IPS-15b (cell line): ENCODE data around the gene SNAPC3.
"Not testable (repeated sequence)": the region's sequence is repeated elsewhere in the genome, so short reads cannot be mapped to it uniquely, and the experiment has no call there.

ENCODE experiments used
- H3K27me3 ChIP-seq: one replicate; pipeline ENCODE4 v1.6.1; 2013; ENCODE audit warnings: low read length; ENCODE audit not compliant: control insufficient read depth, insufficient read depth
- H3K36me3 ChIP-seq: one replicate; pipeline ENCODE4 v1.6.1; 2013; ENCODE audit warnings: low read length; ENCODE audit not compliant: control insufficient read depth, insufficient read depth
- H3K4me1 ChIP-seq: one replicate; pipeline ENCODE4 v1.6.1; 2013; ENCODE audit warnings: mild to moderate bottlenecking, low read length; ENCODE audit not compliant: control insufficient read depth, insufficient read depth
- H3K4me3 ChIP-seq: one replicate; pipeline ENCODE4 v1.5.1; 2013; ENCODE audit warnings: low read depth, low read length
- H3K9ac ChIP-seq: one replicate; pipeline ENCODE4 v1.6.1; 2013; ENCODE audit warnings: low read depth, mild to moderate bottlenecking, low read length
- H3K9me3 ChIP-seq: one replicate; pipeline ENCODE4 v1.6.1; 2013; ENCODE audit warnings: mild to moderate bottlenecking, low read length; ENCODE audit not compliant: control insufficient read depth, insufficient read depth

SNAPC3 gene

GRCh38 chr9:15426019-15426418 is 3.3 kb downstream of the SNAPC3 start:
- peaks cover 9% of the 10 kb centered on the region for H3K36me3 ChIP-seq
- no peaks in the 10 kb centered on the region for H3K27me3 ChIP-seq
- no peak overlapping the region for H3K4me3 ChIP-seq
- H3K9me3 ChIP-seq = no peaks in the 10 kb centered on the region
- H3K9ac ChIP-seq = no peak overlapping the region
- H3K4me1 ChIP-seq = no peaks in the 10 kb centered on the region

- H3K4me1 ChIP-seq, H3K9ac ChIP-seq, H3K36me3 ChIP-seq, H3K9me3 ChIP-seq, H3K27me3 ChIP-seq, H3K4me3 ChIP-seq: not testable (repeated sequence)
These were observed 5.0 kb downstream of the SNAPC3 start for GRCh38 chr9:15427702-15428101.

- Histone ChIP-seq H3K9me3 (no peaks in the 10 kb centered on the region), H3K4me3 (no peak overlapping the region), H3K9ac (no peak overlapping the region), H3K36me3 (peaks cover 3% of the 10 kb centered on the region), H3K4me1 (no peaks in the 10 kb centered on the region), H3K27me3 (no peaks in the 10 kb centered on the region)
These were observed 8.5 kb downstream of the SNAPC3 start for GRCh38 chr9:15430920-15431844.

DNA sequence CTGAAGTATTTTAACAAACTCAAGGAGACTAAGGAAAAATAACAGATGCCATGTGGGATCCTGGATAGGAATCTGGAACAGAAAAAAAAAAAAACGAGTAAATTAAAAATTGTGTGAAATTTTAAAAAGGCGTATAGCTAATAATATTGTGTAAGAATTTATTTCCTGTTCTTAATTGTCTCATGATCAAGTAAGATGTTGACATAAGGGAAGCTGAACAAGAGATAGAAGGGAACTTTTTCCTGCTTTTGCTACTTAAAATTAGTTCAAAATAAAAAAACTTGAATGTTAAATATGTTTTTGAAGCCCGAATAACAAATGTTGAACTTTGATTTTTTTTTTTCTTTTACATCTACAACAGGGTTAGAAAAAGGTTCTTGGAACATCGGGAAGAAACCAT is 10.5 kb downstream of the SNAPC3 start:
- H3K9ac ChIP-seq = no peak overlapping the region
- no peaks in the 10 kb centered on the region for H3K4me1 ChIP-seq
- no peaks in the 10 kb centered on the region for H3K9me3 ChIP-seq
- H3K36me3 ChIP-seq = peaks cover 3% of the 10 kb centered on the region
- no peak overlapping the region for H3K4me3 ChIP-seq
- H3K27me3 ChIP-seq = no peaks in the 10 kb centered on the region

GRCh38 chr9:15433661-15434060 is 11.0 kb downstream of the SNAPC3 start:
- Histone ChIP-seq H3K36me3 (peaks cover 3% of the 10 kb centered on the region), H3K4me3 (no peak overlapping the region), H3K4me1 (no peaks in the 10 kb centered on the region), H3K27me3 (no peaks in the 10 kb centered on the region), H3K9me3 (no peaks in the 10 kb centered on the region), H3K9ac (no peak overlapping the region)

DNA sequence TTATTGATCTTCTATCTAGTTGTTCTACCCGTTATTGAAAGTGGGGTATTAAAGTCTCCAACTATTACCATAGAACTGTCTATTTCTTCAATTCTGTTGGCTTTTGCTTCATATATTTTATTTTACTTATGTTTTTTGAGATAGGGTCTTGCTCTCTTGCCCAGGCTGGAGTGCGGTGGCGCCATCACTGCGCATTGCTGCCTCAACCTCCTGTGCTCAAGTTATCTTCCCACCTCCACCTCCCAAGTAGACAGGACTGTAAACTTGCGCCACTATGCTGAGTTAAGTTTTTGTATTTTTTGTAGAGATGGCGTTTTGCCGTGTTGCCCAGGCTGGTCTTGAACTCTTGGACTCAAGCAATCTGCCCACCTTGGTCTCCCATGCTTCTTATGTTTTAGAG is 16.2 kb downstream of the SNAPC3 start:
- Histone ChIP-seq H3K27me3 (no peaks in the 10 kb centered on the region), H3K4me3 (no peak overlapping the region), H3K36me3 (peaks cover 15% of the 10 kb centered on the region), H3K9me3 (no peaks in the 10 kb centered on the region), H3K9ac (no peak overlapping the region), H3K4me1 (no peaks in the 10 kb centered on the region)

DNA sequence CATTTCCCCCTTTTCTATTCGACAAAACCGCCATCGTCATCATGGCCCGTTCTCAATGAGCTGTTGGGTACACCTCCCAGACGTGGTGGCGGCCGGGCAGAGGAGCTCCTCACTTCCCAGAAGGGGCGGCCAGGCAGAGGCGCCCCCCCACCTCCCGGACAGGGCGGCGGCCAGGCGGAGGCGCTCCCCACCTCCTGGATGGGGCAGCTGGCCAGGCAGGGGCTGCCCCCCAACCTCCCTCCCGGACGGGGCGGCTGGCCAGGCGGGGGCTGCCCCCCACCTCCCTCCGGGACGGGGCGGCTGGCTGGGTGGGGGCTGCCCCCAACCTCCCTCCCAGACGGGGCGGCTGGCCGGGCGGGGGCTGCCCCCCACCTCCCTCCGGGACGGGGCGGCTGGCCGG is 19.2 kb downstream of the SNAPC3 start:
- not testable (repeated sequence) for H3K9ac ChIP-seq, H3K4me3 ChIP-seq, H3K27me3 ChIP-seq, H3K9me3 ChIP-seq, H3K4me1 ChIP-seq
- H3K36me3 ChIP-seq = peaks cover 34% of the 10 kb centered on the region

- H3K4me1 ChIP-seq, H3K9me3 ChIP-seq, H3K4me3 ChIP-seq, H3K27me3 ChIP-seq, H3K9ac ChIP-seq: not testable (repeated sequence)
- peaks cover 39% of the 10 kb centered on the region for H3K36me3 ChIP-seq
These were observed 19.6 kb downstream of the SNAPC3 start for GRCh38 chr9:15442264-15442663.

DNA sequence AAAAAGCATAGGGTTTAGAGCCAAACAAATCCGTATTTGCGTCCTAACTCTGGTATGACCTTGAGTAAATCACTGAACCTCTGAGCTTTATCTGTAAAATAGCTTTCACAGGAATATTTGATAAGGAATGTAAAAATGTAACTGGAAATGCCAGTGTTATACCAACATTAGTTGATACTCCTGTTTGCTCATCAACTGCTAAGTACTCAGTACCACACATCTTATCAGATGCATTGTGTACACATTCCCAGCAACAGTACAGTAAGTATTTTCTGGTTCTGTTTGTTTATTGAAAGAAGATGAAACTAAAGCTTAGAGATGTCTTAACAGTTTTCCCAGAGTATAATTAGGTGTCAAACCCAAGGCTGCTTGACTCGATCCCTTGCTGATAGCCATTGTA is 21.5 kb downstream of the SNAPC3 start:
- no peak overlapping the region for H3K4me3 ChIP-seq
- H3K4me1 ChIP-seq = no peaks in the 10 kb centered on the region
- H3K9me3 ChIP-seq = no peaks in the 10 kb centered on the region
- peaks cover 52% of the 10 kb centered on the region for H3K36me3 ChIP-seq
- H3K27me3 ChIP-seq = no peaks in the 10 kb centered on the region
- H3K9ac ChIP-seq = no peak overlapping the region

DNA sequence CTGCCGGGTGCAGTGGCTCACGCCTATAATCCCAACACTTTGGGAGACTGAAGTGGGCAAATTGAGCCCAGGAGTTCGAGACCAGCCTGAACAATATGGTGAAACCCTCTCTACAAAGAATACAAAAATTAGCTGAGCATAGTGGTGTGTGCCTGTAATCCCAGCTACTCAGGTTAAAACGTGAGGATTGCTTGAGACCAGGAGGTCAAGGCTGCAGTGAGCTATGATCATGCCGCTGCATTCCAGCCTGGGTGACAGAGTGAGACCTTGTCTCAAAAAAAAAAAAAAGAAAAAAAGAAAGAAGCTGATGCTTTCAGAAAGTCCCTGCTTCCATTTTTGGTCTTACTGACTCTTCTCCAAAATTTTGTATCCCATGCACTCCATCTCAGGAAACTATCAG is 31.3 kb downstream of the SNAPC3 start:
- H3K9me3 ChIP-seq = no peaks in the 10 kb centered on the region
- no peaks in the 10 kb centered on the region for H3K27me3 ChIP-seq
- H3K4me3 ChIP-seq = no peak overlapping the region
- H3K36me3 ChIP-seq = peaks cover 6% of the 10 kb centered on the region
- H3K4me1 ChIP-seq = no peaks in the 10 kb centered on the region
- no peak overlapping the region for H3K9ac ChIP-seq

DNA sequence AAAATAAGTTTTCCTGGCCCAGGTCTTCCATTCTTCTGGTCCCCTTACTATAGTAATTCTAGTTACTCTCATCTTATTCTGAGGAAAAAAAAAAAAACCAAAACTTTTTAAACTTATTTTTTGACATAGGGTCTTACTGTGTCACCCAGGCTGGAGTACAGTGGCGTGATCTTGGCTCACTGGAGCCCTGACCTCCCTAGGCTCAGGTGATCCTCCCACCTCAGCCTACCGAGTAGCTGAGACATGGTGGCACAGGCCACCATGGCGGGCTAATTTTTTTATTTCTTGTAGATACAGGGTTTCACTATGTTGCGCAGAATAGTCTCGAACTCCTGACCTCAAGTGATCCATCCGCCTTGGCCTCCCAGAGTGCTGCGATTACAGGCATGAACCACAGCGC is 38.4 kb downstream of the SNAPC3 start:
- Histone ChIP-seq H3K9ac (no peak overlapping the region), H3K9me3 (no peaks in the 10 kb centered on the region), H3K4me1 (no peaks in the 10 kb centered on the region), H3K4me3 (no peak overlapping the region), H3K36me3 (peaks cover 3% of the 10 kb centered on the region), H3K27me3 (no peaks in the 10 kb centered on the region)

GRCh38 chr9:15461601-15462000 is 38.9 kb downstream of the SNAPC3 start:
- Histone ChIP-seq H3K4me3 (no peak overlapping the region), H3K9ac (no peak overlapping the region)

More at GRCh38 chr9:15461601-15462000, 38.9 kb downstream of the SNAPC3 start:
- Histone ChIP-seq H3K9me3 (no peaks in the 10 kb centered on the region), H3K36me3 (peaks cover 6% of the 10 kb centered on the region), H3K4me1 (no peaks in the 10 kb centered on the region), H3K27me3 (no peaks in the 10 kb centered on the region)
